AG04450 (cell line): ENCODE results near the gene NPB. TPM values are rescaled to one million over a fixed set of nuclear protein-coding genes. Genes with fewer than 3 reads are reported as not detected.

Source experiments
- CTCF ChIA-PET: fragments of 300-600, 350-600 bp; formaldehyde crosslinking; extraction: SDS; loops from one replicate; lab custom pipeline; 2022; ENCODE audit warnings: antibody characterized with exemption, inconsistent platforms; lab: Charles Lee
- POLR2A ChIA-PET: fragments of 350-600 bp; formaldehyde crosslinking; extraction: SDS; loops from one replicate; lab custom pipeline; 2021; ENCODE audit warnings: antibody characterized with exemption, inconsistent platforms; lab: Yijun Ruan, JAX
- DNase-seq: peaks from one replicate; pipeline ENCODE4 v3.0.0-alpha.2; 2011; ENCODE audit warnings: low read depth, low spot score
- H3K27ac ChIP-seq: one replicate; pipeline ENCODE4 v1.5.1; 2012; ENCODE audit warnings: low read depth, low read length, control low read depth
- H3K27me3 ChIP-seq: one replicate; pipeline ENCODE4 v1.6.0; 2012; ENCODE audit warnings: low read length; ENCODE audit not compliant: control insufficient read depth, insufficient read depth
- H3K4me3 ChIP-seq: 2 replicates; pipeline ENCODE4 v1.5.1; 2011; ENCODE audit warnings: mild to moderate bottlenecking, low read depth, low read length, control low read depth
- H3K9me3 ChIP-seq: 2 replicates; pipeline ENCODE4 v1.5.1; 2012; ENCODE audit warnings: low read length; ENCODE audit not compliant: control insufficient read depth, insufficient read depth
- CTCF ChIP-seq: IDR thresholded peaks from 2 replicates; pipeline ENCODE4 v1.5.1; 2011; ENCODE audit warnings: low read depth, low read length, control low read depth, inconsistent platforms
- polyA plus RNA-seq: library from polyadenylated mRNA; depleted of rRNA; stranded (reverse); fragments of >200 nt; gene quantifications from 2 replicates; pipeline ENCODE4 v1.2.3, GENCODE V29; 2011

Gene NPB
- polyA plus RNA-seq, 1 experiment: 0.20 TPM

- POLR2A ChIA-PET: no interaction called here
- H3K27me3 ChIP-seq: no peaks in the 10 kb centered on the region
- CTCF ChIA-PET: no interaction called here
Observed at GRCh38 chr17:81906476-81907218, 4.6 kb downstream of the NPB start.

GRCh38 chr17:81907219-81908145 lies 5.4 kb downstream of the NPB start:
- Histone ChIP-seq H3K27me3 (no peaks in the 10 kb centered on the region), H3K27ac (no peak overlapping the region), H3K9me3 (peaks cover 4% of the 10 kb centered on the region; the same call in 1 of the 2 replicates), H3K4me3 (no peak overlapping the region)
- no peak for DNase-seq
- ChIA-PET CTCF (no interaction called here), POLR2A (no interaction called here)
- TF ChIP-seq CTCF: 0 out of 2 replicates have a peak, but pooled peaks have one; percentile 7

More at GRCh38 chr17:81906476-81907218, 4.6 kb downstream of the NPB start:
- Histone ChIP-seq H3K27ac (no peak overlapping the region), H3K9me3 (peaks cover 2% of the 10 kb centered on the region; the same call in 1 of the 2 replicates), H3K4me3 (no peak overlapping the region)
- no peak for DNase-seq
- no peak for TF ChIP-seq CTCF

GRCh38 chr17:81908793-81909192 lies 6.8 kb downstream of the NPB start:
- H3K27me3 ChIP-seq: no peaks in the 10 kb centered on the region
- no peak overlapping the region for H3K27ac ChIP-seq
- ChIA-PET CTCF (no interaction called here), POLR2A (no interaction called here)
- DNase-seq: no peak
- no peak for TF ChIP-seq CTCF
- no peak overlapping the region for H3K4me3 ChIP-seq
- peaks cover 4% of the 10 kb centered on the region; the same call in 1 of the 2 replicates for H3K9me3 ChIP-seq

- ChIA-PET CTCF (interaction anchor here (1.2 kb wide), 1 partner anchor 14 kb away, joined by 4 read pairs; no protein-coding TSS in a partner anchor), POLR2A (no interaction called here)
- Histone ChIP-seq H3K4me3 (no peak overlapping the region), H3K27me3 (no peaks in the 10 kb centered on the region), H3K27ac (no peak overlapping the region), H3K9me3 (peaks cover 4% of the 10 kb centered on the region; the same call in 1 of the 2 replicates)
- TF ChIP-seq CTCF: no peak
- DNase-seq: no peak
Observed at GRCh38 chr17:81909231-81909630, 7.2 kb downstream of the NPB start.
